NCI-H524 (cell line): Measurements from ENCODE around the gene IFT43.
A peak's percentile ranks its signal among the peaks of the same experiment; 100 is the strongest.
"Not testable (repeated sequence)": the region's sequence is repeated elsewhere in the genome, so short reads cannot be mapped to it uniquely, and the experiment has no call there.

Source experiments
- DNase-seq, 2 experiments: peaks; one replicate each; lab custom pipeline; 2025; lab: John Stamatoyannopoulos, UW

The IFT43 gene

DNA sequence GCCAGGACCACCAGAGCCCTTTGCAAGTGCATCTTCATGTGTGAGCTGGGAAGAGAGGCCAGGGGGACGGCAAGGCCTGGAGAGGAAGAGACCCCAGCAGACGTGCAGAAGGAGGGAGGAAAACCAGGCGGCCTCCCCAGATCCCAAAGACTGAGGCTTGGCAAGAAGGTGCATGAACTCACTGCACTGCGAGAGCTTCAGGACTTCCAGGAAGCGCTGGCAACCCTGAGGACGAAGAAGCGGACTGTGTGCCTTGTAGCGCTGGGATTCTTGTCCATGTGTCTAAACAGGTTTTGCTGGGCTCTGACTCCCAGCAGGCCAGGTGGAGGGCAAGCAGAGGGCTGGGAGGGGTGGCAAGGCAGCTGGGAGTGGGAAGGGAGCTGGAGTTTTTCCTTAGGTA is 4.7 kb upstream of the IFT43 start:
- DNase-seq = peak in 1 of 2 experiments; percentile 60

DNA sequence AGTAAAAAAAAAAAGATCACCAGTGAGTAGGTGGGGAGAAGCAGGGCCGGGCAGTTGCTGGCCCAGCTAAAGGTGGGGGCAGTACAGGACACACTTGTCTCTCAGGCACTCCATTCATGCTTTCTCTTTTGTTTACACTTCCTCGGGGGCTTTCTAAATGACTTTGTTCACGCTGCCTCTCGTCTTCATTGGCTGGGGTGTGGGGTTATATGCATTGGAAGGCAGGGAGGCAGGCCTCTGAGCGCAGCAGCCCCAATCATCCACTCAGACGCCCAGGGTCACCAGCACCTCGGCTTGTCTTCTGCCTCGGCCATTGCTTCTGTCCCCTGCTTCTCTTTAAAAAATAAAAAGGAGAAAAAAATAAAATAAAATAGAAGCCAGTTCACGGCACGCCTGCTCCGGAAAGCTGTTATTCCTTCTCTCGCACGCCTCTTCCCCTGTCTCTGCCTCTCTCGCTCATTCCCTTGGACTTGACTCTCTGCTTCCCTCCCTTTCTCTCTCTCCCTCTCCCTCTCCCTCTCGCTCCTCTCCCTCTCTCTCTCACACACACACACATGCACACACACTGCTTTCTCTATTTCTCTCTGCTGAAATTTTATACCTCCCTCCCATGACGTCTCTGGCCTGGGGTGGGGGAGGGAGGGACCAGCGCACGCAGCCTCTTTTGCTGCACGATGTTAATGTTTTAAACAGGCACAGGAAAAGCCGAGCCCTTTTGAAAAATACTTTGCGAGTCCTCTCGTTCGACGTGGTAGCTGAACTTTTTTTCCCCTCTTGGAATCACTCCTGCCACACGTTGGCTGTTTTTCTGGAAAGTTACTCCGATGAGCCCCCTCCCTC is 3.9 kb upstream of the IFT43 start, which contains the start of gene TGFB3:
Gene TGFB3, minus strand, starts transcription at position 570 of the 840 bp plus-strand sequence. CDS start 1,102 bp downstream, outside the sequence.
- peak; percentile 81 to 91 for DNase-seq

DNA sequence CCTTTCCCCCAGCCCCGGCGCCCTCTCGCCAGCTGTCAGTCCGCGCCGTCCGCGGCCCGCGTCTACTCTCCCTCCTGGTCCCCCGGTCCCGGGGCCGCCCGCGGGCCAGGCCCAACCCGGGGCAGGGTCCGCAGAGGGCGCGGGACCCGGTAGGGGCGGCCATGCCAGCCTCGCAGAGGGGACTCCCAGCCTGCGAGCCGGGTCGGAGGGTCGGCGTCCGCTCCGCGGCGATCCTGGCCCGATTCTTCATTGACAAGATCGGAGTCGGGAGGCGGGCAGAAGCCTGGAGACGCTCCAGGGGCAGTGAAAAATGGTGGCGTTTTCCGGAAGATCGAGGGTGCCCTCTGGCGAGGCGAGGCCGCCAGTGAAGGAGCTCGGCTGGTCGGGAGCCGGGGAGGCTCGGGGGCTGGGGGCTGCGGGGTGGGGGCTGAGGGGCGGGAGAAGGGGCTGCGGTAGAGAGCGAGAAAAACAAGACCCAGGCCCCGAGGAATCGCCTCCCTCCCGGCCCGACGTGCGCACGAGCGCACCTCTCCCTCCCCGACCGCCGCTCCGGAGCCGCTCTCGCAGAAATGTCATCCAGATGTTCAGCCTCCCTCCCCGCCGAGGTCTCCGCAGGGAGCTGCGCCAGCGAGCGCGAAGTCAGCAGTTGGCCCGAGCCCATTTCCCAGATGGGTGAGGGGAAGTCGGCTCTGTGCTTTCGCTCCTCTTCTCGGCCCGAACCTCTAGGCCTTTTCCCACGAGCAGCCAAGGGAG is 3.1 kb upstream of the IFT43 start:
- DNase-seq = peak; percentile 87 to 88

DNA sequence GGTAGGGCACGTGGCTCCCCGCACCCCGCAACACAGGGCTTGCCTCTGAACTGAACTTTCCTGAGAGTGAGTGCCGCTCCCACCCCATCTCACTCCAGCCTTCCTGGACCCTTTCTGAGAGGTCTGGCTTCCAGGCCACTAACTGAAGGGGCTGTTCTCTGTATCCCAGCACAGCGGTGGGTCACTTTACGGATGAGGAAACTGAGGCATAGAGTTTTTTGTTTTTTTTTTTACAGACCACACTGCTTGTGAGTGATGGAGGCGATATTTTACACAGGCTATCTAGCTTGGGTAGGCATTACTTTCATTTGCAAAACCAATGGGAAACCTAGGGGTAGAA is 2.6 kb upstream of the IFT43 start:
- DNase-seq = no peak

DNA sequence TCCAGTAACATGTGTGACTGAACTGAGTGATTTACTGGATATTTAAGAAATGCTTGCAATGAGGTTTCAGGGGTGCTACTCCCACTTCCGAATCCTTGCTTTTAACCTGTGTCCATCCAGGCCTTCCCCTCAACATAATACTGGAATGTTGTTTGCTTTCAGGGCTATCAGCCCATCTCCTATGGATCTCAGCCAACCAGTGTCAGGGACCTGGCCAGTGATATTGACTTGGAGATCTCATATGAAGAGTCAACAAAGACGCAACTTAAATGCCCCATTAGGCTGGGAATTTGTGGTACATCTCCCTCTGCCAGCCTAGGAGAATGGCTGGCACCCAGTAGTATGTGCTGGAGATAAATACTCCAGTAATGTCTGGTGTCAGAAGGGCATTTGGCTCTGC is 889 bp upstream of the IFT43 start:
- no peak for DNase-seq

DNA sequence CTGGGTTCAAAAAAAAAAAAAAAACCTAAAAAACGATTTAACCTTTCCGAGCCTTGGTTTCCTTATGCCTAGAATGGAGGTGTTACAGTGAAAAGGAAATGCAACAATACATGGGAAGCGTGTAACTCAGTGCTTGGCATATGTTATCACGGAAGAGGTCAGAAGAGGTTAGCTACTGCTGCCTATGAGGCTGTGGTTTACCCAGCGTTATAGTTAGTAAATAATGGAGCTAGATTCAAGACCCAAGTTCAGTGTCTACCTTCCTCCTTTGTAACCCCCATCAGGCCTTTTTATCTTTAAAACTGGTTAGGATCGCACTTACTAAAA is 839 bp downstream of the IFT43 start:
- no peak for DNase-seq

DNA sequence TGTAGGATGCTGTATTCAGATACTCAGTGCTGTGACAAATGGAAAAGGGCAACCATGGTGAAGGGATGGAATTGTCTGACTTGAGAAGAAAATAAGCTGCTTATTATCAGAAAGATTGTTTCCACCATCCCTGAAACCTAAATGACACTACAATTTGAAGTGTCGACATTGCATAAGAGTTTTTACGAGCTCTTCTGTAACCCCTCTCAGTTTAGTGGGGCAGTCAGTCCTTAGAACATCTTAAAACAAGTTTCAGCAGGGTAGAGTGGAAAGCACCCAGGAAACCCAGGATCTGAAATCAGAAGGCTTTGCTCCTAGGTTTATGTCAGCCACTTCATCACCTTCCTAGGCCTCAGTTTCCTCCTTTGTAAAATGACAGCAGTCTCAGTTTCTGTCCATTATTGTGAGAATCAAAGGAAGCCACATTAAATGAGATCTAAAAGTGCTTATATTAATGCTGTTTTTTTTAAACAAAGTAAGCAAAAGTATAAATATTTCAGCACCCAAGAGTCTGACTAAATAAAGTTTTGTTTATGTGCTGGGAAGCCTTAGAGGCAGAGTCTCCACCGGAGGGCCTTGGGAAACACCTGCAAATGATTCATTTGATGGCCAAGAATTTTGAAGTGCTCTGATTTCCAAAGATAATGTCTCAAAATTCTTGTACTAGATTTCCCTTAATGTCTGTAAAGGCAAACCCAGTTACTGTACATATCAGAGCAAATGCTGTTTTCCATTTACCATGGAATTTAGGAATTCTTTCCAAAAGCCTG is 1.8 kb downstream of the IFT43 start:
- DNase-seq = no peak

DNA sequence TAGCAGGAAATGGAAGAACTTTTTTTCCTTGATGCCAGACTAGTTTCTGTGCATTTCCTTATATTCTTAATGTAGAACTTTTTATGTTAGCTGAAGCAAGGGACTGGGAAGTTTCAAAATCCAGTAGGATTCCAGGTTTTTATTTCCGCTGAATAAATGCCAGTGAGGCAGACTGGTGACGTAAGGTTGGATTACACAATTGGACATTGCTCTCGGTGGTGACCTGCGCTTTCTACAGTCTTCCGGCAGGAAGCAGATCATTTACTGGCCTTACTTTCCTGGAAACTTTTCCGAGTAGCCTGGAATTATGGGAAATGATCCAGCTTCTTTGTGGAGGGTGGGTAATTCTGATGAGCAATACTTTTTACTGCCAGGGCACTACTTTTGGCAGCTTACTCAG is 3.6 kb downstream of the IFT43 start:
- no peak for DNase-seq

DNA sequence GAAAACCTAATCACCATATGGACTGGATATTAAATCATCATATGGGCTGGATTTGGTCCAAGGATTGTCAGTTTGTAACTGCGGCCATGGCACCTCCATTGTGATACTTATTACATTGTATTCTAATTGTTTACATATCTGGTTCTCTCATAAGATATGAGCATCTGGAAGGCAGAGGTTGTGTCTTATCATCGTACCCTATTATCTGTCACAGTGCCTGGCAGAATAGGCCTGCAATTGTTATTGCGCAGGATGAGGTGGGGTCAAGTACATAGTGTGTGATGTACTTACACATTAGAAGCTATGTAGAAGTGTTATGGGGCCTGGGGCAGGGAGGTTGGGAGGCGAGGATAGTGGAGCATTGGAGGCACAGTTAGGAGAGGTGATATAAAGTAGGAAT is 4.7 kb downstream of the IFT43 start:
- no peak for DNase-seq

DNA sequence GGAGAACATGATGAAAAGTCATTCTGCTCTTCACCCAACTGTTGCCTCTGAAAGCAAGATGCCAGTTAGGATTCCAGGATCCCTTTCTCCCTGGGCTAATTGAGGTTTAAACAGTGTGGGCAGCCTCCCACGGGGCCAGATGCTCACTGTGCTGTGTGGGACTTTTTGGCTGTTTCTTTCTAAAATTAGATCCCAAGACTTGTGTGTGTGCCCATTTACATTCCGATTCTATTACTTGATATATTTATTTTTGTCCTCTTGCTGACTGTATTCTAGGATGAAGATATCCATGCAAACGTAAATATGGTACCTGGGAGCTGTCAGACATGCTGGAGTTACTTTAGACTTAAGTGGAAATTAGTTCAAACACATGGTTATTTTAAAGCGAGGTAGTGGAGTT is 6.2 kb downstream of the IFT43 start:
- no peak for DNase-seq

DNA sequence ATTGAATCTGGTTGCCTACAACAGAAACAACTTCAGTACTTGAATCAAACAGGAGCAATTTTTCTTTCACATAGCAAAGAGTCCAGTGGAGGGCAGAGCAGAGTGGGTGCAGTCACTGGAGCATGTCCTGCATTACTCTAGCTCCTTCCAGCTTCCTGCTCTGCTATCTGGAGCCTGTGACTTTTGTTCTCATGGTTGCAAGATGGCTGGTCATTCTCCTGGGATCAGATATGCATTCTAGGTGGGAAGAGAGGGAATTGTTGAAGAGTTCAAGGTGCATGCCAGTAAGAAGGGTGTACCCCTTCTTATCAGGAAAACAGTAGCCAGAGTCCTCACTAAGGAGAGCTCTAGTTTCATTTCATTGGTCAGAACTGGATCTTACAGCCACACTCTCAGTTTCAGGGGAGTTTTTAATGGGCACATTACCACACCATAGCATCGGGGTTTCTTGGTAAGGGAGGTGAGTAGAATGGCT is 8.0 kb downstream of the IFT43 start:
- DNase-seq = no peak

DNA sequence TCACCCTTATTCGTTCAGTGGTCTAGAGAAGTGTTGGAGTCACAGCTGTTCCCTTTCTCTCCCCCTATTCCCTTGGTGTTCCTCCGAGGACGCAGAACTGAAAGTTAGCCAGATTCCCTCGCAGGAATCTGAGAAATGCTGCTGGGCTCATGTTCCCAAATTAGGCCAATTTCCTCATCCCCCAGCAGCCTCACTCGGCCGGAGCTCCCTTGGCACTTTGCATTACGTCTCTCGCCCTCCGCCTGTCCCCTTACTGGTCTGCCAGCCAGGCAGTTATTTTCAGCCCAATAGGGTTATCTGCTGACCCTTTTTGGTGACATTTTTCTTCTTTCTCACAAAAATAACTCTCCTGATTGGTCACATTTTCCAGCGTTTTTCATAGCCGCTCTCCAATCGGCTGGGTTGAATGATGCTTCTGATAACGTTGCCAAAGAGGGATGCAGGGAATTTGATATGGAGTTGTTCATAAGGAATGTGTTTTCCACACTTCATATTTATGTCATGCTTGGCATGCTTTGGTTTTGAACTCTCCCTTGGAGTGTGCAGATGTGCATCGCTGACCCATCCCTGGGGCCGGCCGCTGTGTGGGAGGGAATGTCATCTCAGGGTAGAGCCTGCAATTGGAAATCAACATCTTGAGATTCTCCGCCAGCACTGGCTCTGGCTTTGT is 9.9 kb downstream of the IFT43 start:
- DNase-seq = no peak

DNA sequence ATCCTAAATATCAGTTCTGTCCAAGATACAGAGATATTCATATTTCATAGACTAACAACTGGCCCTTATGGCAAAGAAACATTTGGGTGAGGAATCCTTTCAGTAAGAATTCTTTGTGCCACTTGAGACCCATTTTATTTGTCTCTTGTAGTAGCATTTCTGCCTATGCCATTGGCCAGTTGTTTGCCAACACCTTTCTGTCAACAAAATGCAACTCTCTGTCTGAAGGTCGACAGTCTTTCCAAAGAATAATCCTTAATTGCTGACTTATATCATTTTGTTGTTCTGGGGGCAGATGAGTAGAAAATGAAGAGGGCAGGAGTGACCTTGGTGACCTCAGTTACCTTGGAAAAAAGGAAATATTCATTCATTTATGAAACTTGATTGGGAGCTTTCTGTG is 10.9 kb downstream of the IFT43 start:
- no peak for DNase-seq

DNA sequence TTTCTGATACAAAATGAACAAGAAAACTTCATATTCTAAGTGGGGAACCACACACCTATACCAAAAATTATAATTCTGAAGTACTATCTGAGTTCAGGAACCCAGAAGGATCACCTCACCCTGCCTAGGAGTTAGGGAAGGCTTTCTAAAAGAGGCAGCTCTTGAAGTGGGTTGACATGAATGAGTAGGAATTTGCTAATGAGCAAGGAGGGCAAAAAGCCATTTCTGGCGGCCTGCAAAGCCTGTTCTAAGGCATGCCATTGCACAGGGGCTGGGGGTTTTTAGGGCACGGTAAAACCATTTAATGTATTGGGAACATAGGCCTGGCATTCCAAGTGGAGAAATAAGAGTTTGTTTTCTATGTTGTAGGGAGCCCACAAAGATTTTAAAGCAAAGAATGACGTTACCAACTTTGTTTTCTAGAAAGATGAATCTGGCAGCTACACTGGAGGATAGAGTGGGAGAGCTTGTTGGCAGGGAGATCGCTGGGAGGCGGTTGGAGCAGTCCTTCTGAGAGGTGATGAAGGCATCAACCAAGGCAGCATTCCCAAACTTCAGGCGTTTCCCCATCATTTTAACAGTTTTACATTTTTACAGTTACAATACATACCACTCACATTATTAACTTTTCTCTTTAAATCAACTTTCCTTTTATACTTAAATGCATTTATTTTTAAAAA is 14.1 kb downstream of the IFT43 start:
- DNase-seq = no peak

DNA sequence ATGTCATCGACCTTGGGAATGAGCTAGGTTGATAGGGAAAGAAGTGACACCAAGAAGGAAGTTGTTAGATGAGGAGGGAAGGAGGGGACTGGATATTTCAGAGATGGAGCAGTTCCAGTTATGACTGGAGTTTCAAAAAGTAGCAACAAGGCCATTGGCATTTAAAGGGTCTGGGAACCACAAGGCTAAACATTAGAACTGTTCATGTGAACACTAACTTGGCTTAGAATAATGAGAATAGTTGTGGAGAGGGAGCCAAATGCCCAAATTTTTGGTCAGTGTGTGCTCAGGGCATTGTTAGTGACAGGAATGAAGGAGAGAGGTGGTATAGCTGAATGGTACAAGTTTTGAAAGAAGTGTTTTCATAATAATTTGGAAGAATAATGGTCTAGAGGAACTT is 16.8 kb downstream of the IFT43 start:
- DNase-seq = no peak

DNA sequence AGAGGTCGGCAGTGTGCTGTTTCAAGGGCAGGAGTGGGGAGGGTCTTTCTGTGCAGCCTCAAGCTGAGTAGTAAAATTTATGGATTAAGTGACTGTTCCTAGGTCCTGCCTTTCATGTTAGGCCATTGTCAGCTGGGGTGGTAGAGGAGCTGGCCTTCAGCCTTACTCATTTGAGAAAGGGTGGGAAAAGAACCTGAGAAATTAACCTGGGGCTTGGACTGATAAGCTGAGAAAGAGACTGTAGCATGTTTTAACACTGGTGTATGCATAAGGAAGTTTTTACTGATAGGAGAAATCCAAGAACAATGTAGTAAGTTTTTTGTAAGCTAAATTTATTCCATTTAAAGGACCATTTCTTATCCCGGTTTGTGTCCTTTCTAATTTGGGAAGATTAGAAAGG is 20.7 kb downstream of the IFT43 start:
- DNase-seq = no peak

DNA sequence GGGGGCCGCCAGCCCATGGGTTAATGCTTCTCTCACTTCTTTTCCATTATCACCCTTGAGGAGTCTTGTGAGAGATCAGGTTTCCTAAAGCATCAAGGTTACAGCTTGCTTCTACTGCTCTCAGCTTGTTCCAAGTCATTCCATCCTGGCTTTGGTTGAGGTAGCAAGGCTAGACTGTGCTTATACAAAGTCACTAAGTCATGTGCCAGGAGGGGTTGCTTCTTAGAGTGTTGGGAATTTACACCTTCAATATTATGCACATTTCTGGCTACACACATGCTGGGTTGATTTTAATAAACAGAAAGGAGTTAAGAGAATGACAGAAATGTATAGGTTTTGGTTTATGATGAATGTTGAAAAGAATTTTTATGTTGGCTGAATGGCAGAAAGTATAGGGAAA is 21.8 kb downstream of the IFT43 start:
- DNase-seq = no peak

DNA sequence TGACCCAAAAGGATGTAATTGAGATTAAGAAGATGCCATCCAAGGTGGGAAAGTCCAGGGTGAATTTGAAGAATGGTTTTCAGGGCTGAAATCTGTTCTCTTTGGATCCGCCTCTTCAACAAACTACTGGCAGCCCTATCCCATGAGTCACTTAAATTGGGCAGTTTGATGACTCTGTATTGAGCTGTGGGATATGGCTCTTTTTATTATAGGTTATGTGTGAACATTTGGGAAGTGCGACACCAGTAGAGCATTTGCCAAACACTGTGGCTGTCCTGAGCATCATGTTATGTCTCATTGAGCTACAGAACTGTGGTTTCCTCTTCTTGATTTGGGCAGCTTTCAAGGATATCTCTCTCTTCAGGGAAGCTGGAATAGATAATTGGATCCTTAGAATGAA is 22.3 kb downstream of the IFT43 start:
- no peak for DNase-seq

DNA sequence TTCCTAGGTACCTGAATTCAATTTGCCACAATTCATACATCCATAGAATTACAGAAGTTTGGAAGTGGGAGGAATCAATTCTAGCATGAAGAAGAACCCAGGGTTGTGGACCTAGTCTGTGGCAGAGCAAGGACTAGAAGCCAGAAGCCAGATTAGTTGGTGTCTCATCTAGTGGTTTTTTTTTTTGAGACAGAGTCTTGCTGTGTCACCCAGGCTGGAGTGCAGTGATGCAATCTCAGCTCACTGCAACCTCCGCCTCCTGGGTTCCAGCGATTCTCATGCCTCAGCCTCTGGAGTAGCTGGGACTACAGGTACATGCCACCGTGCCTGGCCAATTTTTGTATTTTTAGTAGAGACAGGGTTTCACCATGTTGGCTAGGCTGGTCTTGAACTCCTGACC is 24.1 kb downstream of the IFT43 start:
- not testable (repeated sequence) for DNase-seq

DNA sequence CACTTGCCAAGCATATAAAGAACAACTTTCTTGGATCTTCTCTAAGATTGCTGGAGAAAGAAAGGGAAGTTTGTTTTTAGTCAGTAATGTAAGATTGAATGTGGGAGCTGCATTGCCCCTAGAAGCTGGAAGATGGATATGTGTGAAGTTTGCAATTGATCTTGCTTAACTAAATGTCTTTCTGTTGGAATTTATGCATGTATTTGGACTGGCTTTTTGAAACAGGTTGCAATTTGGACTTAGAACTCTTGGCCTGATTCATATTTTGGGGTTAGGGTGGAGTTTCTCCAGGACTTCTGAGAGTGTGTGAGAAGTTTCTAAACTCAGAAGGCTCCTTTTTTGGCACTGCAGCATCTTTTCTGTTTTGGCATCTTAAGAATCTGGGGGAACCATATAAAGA is 26.4 kb downstream of the IFT43 start:
- no peak for DNase-seq

DNA sequence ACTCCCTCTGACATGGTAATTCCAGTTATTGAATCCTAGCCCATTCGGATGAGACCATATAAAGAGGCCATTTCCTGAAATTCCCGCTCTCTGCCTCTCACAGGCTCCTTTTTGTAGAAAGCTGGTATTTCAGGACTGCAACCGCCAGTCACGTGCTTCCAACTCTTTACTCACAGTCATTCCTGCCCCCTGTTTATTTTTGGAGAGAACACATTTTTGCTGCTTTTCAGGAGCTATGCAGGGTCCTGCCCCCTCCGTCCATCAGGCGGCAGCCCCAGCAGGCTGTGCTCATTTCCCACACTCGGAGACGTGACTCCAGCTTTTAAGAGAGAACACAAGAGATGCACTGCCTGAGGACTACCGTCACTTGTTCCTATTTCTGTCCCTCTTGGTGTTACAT is 26.8 kb downstream of the IFT43 start:
- DNase-seq = no peak

DNA sequence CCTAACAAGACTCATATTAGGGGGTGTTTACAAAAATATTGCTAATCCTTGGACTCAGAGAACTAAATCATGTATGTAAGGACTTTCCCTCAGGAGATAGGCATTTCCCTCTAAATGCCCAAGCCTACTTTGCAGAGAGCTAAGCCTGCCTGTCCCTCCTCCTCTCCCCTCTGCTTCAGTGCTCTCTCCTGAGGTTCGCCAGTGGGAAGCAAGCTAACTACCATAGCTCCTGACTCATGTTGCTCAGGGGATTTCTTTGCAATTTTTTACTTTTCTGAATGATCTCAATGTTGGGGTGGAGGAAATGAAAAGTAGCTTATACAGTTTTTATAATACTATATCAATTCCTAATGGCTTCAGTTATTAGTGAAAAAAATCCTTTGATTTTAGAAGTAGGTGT is 29.6 kb downstream of the IFT43 start:
- no peak for DNase-seq
